Activated CD4-positive, alpha-beta T cell treated with anti-CD3 and anti-CD28 coated beads, Interleukin-2, amount 50 U/mL, for 4 hours (primary cell): ENCODE data around the gene PTPRG.
"Not testable (repeated sequence)": the region's sequence is repeated elsewhere in the genome, so short reads cannot be mapped to it uniquely, and the experiment has no call there.

Source experiments
- DNase-seq, 2 experiments: peaks; one replicate each; pipeline ENCODE4 v3.0.0-alpha.2; 2020

The PTPRG gene

DNA sequence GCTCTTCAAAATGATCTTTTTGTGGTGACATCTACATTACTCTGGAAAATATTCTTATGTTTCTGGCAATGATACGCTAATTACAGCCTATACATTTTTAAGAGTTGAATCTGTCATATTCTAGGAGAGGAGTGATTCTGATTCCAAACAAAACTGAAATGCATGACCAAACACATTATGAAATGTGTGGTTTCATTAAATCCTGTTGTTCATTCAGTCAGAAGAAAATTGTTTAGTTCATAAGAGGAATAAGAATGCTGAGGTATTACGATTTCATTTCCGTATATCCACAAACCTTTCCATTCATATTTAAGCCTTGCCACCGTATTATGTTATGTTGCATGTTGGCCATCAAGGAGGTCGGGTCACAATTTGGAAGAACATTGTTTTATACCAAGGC is 466.9 kb downstream of the PTPRG start:
- DNase-seq: no peak

DNA sequence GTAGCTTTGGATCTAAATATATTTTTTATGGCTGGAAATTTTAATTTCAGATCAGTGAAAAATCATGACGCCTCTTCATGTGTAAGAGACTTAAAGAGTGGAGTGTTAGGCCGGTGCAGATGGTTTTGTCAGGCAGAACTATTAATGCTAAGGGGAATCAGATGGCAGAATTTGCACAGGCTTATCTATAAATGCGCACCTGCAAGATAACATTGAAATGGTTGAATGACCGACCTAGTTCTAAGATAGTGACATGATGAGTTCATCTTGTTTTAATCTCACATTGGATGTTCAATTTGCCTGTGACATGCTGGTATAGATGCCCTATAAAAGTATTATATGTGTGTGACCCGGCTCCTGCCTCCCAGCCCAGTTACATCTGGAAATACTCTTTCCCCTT is 471.4 kb downstream of the PTPRG start:
- no peak for DNase-seq

DNA sequence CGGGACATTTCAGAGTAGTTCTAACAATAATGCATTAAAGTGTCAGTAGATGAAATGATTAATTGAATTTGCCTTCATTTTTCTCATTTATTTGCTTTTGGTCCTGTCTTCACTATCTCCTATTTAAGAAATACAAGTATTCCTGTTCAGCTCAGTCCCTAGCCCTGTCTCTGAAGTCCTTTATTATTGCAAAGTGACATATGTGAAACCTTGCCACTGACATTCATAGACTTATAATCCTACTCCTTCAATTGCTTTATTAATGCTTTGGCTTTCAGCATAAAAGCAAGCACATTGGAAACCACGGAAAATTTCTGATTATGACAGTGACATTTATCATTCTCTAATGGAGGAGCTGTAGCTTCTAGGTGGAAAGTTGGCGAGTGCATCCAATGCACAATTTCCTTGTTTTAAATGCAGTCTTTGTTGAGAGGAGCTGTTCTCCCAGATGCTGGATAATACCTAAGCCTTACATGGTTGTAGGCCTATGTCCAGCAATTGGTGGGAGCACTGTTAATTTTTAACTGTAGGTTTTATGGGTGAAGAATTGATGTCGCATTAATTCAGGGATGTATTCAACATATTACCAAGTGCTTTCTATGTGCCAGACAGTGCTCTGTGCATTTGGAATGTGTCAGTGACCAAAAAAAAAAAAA is 474.2 kb downstream of the PTPRG start:
- DNase-seq: no peak

DNA sequence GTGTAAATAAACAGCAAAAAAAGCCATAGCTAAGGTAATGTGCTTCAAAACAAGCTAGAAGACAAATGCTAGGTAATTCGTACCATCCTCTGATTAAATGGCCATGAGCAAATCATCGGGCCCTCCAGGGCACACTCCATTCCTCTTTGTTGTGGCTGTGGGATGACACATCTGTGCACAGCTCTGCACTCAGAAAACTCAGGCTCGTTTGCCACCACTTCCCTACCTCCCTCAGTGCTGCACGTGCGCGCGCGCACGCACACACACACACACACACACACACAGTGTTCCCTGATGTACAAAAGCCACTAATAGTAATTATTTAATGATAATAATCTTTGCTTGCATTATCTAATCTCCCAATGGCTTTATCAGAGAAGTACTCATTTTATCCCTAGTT is 475.4 kb downstream of the PTPRG start:
- no peak for DNase-seq

DNA sequence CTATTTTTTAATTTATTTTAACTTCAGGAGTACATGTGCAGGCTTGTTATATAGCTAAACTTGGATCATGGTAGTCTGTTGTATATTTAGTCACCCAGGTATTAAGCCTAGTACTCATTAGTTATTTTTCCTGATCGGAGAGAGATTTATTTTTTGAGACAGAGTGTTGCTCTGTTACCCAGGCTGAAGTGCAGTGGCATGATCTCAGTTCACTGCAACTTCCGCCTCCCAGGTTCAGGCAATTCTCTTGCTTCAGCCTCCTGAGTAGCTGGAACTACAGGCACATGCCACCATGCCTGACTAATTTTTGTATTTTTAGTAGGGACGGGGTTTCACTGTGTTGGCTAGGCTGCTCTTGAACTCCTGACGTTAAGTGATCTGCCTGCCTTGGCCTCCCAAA is 477.4 kb downstream of the PTPRG start:
- not testable (repeated sequence) for DNase-seq

DNA sequence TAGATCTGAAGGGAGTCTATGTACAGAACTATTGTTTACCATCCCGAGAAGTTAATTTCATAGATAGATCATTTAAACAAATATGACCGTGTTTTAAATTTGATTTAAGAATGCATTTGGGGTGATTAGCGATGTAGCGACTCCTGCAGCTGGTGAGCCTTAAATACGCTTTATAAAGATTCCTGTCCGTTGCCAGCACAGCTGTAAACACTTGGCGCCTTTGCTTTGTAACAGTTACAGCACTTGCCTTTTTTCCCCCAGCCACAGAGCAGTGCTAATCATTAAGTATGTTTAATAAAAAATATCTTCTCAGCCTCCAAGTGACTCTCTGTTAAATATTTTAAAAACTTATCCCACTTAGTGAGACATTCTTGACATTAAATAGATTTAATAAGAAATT is 478.2 kb downstream of the PTPRG start:
- DNase-seq: no peak

DNA sequence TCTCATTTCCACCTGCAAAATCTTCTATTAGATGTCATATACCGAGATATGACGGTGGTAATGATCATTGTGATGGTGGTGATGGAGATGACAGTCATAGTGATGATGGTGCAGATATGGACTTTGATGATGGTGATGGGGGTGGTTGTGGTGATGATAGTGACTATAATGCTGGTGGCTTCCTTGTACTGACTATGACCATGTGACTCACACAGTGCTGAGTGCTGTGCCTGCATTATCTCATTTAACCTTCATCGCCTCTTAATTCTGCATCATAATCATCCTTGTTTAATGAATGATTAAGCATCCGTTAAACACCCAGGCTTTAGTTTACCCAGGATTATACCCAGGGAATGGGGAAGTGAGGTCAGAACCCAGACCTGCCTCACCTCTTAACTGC is 480.3 kb downstream of the PTPRG start:
- no peak for DNase-seq

DNA sequence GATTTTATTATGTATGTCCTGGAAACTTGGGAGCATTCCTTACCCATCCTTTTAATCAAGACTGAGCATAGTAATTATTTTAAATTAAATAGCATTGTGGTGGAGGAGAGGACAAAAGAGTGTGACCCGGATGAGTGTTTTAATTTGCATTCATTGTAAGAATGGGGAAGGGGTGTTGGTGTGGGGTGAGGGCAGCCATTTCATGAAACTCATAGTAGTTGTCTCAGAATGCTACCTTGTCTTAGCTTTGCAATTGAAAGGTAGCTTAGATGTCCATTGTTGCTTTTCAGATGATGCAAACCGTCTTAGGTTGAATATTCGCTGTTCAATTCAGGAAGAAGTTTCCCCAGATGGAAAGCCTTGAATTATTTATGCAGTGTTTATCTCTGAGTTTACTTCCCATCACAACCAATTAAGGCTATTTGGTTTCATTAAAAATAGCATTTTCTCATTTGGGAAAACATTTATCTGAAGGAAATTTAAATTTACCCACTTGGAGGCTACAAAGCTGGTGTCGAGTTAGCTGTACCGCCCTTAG is 483.6 kb downstream of the PTPRG start:
- DNase-seq: no peak

DNA sequence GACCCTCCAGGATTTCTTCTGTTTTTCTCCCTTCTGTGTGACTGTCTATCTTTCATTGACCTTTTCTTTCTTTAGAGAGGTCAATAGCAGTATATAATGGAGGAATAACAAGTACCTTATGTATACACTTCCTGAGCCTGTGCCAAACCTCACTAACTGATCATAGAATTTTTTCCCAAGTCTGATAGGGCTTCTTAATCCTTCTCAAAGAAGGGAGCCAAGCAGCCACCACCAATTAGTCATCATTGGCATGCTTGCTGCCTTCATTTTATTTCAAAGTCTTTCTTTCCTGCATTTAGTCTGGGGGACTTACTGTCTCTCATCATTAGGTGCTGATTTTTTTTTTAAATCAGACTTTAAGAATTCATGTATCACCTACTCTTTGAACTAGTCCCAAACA is 485.0 kb downstream of the PTPRG start:
- no peak for DNase-seq

DNA sequence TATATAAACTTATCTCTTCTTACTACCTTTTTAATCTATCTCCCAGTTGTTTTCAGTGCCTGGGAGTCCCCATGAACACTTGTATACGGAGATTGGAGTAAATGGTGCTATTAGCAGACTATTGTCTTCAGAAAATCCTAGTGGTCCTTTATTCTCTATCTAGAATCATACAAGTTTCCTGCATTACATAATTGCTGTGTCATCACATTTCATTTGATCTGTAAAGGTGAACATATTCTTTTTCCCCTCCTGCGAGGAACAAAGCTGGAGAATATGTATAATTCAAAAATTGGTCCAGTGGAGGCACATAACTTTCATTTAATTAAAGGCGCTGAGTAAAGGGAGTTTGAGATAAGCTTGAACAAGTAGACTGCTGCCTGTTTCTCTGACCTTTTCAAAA is 487.2 kb downstream of the PTPRG start:
- no peak for DNase-seq

DNA sequence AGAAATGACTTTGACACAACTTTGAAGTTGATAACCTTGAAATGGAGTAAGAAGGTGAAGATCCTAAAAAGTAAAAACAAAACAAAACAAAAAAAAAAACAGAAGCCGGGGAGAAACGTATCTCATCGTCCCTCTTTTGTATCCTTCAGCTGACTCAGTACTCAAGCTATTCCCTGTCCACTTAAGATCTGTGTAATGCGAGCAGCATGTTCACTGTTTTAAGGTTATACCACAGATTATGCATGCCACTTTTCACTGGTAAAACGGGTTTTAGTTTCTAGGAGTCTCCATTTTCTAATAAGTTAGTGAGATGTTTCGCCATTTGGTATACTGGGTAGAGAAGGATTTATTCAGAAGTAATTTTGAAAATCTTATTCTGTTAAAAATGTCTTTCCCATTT is 487.7 kb downstream of the PTPRG start:
- no peak for DNase-seq

DNA sequence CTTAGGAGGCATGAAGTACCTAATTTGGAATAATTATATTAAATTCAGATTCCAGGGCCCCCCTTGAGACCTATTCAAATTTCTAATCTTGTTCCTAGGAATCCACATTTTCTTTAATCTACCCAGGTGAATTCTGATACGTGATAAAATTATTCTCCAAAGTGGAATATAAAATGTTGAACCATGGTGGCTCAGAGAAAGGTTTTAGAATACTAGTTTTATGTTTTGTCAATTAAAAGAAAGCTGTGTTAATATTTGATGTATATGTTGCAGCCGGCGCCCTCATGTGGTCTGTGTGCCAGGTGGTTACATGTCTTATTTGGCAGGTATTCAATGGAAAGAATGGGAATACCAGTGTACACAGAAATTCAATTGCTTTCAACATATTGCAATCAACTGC is 490.1 kb downstream of the PTPRG start:
- DNase-seq: no peak

DNA sequence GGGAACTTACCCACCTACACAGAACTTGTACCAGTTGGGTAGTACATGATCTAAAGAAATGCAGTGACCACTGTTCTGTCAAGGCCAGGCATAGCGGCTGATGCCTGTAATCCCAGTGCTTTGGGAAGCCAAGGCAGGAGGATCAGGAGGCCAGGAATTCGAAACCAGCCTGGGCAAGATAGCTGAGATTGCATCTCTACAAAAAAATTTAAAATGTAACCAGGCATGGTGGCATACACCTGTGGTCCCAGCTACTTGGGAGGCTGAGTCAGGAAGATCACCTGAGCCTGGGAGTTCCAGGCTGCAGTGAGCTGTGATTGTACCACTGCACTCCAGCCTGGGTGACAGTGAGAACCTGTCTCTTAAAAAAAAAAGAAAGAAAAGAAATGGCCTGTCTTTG is 491.0 kb downstream of the PTPRG start:
- no peak for DNase-seq

DNA sequence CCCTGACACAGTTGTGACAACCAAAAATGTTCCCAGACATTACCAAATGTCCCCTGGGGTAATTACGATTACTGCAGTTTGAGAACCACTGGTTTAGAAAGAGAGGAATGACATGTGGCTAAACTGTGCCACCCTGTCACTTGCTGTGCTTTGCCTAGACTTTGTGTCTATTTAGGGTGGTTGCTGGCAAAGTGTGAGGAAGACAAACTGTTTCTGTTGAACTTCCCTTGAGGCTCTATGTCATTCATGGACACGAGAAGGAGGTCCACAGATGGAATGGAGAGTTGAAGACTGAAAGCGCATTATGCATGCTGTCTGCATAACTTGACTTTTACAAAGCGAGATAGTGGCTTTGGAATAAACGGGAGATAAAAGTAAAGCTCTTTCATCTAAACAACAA is 495.3 kb downstream of the PTPRG start:
- DNase-seq: no peak

DNA sequence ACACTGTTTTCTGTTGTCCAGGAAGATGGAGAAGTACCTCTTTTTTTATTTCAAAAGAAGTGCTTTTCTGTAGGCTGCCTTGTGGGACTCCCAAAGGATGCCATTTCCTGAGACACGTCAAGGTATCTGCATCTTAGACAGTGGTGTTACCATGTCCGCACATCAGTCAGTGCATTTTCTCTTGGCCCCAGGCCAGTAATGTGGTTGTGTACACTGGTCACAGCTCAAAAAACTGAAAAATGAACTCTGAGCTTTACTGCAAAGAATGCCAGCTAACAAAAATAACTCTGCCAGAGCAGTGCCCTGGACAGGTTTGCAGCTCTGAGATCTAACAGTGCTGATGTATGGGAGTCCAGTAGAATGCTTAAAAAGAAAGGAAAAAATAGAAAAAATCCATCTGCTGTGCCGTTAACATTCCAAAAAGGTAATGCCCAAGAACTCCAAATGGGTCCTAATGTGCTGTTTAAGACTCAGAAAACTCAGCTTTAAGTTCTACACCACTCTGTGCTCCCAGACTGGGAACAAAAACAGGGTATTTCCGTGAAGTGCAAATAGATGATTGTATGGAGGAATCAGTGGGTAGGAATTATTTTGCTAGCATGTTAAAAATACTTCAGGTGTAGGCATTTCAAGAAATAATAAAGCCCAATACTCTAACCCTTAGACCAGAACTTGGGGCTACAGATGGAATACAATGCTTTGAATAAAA is 496.1 kb downstream of the PTPRG start:
- DNase-seq: no peak

DNA sequence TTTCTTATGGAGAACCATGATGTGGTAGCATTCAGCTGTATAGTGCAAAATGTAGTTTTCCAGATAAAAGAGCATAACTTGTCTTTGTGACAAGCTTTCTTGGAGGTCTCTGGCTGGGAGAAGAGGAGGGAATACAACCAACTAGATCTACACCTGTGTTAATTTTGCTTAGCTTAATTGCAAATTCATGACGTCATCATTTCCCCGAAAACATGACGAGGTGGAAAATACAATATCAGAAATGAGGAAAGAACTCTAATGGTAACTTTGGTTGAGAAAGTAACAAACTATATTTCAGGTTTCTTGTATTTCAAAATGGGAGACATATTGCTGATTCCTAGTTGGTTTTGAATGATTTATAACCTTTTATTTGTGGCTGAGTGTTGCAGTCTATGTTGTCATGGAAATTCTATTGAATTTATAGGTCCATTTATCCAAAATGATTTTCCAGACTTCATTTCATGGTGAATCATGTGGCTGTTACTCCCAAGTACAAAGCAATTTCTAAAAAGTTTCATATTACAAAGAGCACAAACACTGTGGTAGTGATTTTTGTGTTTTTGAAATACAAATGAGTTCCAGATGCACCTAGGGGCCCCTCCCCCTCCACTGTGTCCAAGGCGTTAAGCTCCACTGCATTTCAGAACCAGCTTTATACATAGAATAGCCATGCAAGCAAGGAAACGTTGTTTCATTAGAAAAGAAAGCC is 504.8 kb downstream of the PTPRG start:
- no peak for DNase-seq

DNA sequence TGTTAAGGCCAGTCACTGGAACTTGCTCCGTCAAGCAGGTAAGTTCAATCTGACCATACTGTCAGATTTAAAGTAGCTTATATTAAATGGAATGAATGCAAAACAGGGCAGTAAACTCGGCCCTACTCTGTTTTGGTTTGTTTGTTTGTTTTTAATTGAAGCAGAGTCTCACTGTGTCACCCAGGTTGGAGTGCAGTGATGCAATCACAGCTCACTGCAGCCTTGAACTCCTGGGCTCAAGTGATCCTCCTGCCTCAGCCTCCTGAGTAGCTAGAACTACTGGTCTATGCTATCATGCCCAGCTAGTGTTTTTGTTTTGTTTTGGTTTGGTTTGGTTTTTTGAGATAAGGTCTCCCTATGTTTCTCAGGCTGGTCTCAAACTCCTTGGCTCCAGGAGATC is 507.0 kb downstream of the PTPRG start:
- DNase-seq: no peak

DNA sequence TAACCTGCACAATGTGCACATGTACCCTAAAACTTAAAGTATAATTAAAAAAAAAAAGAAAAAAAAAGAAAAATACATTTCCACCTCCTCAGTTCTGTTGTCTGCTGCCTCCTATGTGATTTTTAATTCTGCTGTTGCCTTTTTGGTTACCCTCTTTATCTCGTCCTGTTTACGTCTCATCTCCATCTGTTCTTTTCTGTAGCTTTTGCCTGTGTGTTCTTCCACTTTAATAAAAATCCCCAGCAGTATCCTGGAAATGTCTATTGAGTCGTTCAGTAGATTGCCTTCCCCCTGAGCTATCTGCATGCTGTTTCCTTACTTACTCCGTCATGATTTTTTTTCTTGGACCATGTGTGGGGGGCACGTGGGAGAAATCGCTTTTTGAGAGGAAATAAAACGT is 509.5 kb downstream of the PTPRG start:
- no peak for DNase-seq

DNA sequence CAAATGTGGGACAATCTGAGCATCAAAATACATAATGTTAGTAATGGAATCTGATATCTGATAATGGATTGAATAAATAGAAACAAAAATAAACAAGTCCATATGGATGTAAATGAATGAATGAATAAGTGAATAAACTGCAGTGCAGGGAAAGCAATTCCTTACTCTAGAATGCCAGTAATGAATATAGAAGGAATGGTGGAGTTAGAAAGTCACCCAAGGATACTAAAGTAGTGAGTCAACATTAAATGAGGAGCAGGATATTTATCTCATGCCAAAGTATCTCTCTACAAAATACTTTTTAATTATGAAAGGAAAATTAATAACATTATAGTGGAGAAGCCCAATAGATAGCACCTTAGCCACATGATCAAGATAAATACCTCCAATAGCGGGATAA is 511.7 kb downstream of the PTPRG start:
- DNase-seq: no peak

DNA sequence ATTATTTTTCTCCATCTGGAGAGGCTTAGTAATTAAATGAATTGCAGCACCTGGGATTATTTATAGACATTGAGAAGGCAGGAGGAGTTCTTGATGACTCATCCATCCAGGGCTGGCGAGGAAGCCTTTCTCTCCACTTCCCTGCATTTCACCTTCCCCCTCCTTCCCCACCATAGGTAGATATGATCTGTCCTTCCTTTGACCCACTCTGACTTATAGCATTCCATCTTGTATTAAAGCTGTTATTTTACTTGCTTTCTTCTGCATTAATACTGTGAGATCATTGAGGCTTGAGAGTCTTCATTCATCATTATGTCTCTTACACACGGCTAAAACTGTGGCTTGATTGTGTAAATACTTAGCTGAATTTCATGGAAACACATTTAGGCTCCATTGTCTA is 523.2 kb downstream of the PTPRG start:
- no peak for DNase-seq

DNA sequence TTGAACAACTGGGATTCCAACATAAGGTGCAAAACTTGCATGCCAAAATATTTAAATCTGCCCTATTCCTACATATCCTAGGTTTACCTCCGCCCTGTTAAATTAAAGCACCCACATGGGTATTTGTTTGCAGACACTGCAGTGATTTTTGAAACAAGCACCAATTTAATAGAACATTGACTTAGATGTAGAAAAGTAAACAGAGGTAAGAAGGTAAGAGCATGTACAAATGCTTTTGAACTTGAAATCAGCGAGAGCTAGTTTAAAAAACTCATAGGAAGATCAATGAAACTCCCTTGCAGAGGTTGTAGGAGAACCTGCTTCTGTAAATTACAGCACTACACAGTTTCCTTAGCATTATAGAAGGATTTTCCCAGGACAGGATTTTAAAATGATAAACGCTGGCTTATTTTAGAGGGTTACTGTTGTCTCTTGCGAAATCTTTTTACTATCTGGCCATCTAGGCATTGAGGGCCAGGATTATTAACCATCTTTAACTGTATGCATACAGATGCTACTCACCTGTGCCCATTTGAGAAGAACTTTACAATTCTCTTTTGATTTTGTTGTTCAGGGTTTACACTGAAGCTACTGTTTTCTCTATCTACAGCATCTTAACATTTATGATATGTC is 527.2 kb downstream of the PTPRG start:
- no peak for DNase-seq

DNA sequence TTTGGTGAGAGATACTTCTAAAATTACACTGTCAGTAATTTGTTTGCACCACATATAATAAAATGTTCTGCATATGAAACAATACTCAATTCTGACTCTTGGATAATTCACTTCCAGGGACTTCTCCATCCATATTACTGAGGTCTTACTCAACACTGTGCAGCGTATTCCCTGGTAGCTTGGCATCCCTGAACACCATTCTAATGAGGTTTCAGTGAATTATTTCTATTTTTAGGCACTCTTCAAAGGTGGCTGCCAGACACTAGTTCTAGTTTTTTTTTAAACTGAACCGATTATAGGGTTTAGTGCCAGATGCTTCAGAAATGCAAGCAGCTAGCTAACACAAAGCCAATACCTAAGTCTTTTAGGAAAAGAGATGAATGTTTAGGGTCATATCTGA is 528.7 kb downstream of the PTPRG start:
- DNase-seq: no peak

DNA sequence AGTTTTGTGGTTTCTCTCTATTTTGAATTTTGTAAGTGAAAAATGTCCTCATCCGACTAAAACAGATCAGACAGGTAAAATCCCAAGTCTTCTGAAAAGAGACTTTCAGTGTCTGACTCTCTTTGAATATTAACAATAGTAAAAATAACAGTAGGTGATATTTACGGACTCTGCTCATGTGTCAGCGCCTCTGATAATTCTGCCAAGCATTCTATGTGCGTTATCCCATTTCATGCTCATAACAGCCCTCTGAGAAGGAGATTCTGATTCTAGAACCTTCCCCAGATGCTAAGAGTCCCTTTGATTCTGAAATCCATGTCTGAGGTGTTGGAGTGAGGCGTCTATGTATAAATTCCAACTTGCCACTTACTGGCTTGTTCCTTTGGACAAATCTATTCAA is 529.1 kb downstream of the PTPRG start:
- no peak for DNase-seq

DNA sequence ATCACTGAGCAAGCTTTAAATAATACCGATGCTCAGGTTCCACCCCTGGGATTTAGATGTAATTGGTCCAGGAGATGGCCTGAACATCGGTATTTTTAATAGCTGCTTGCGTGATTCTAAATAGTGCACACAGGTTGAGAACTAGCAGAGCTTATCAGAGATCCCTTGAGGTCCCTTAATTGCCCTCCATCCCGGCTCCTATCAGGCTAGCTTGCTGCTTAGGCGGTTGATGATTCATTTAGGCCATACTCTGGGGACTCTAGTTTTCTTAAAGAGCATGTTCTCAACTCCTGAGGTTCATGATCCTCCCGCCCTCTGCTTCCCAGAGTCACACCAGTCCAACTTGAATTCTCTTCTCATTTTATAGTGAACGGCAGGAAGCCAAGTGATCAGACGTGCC is 531.7 kb downstream of the PTPRG start:
- no peak for DNase-seq
